HG02943 (cell line): ENCODE data around the gene ZBTB25.
A peak's percentile ranks its signal among the peaks of the same experiment; 100 is the strongest.

Source experiments
- ATAC-seq: cut with Tn5 transposase; IDR thresholded peaks from one replicate; pipeline ENCODE4 v1.9.1; 2021; ENCODE audit warnings: mild to moderate bottlenecking, low read depth, moderate library complexity; ENCODE audit not compliant: unreplicated experiment

Gene ZBTB25

GRCh38 chr14:64516969-64517368 is 13.3 kb upstream of the ZBTB25 start:
- no peak for ATAC-seq

GRCh38 chr14:64515053-64515452 is 11.4 kb upstream of the ZBTB25 start:
- no peak for ATAC-seq

GRCh38 chr14:64513271-64513670 is 9.6 kb upstream of the ZBTB25 start:
- ATAC-seq: no peak

GRCh38 chr14:64510825-64511671 is 7.4 kb upstream of the ZBTB25 start:
- ATAC-seq: no peak

GRCh38 chr14:64509036-64509435 is 5.4 kb upstream of the ZBTB25 start:
- no peak for ATAC-seq

- ATAC-seq: no peak
Observed at GRCh38 chr14:64508215-64508776, 4.7 kb upstream of the ZBTB25 start.

- ATAC-seq: no peak
Observed at GRCh38 chr14:64507376-64508156, 3.9 kb upstream of the ZBTB25 start.

- no peak for ATAC-seq
Observed at GRCh38 chr14:64506721-64507120, 3.1 kb upstream of the ZBTB25 start.

- ATAC-seq: peak; percentile 33
Observed at GRCh38 chr14:64504897-64505794, 1.5 kb upstream of the ZBTB25 start.

- ATAC-seq: peak; percentile 28
Observed at GRCh38 chr14:64504310-64504896, 765 bp upstream of the ZBTB25 start, which contains the start of gene ZBTB1. Gene ZBTB1, plus strand, starts transcription at chr14:64504770. Its CDS starts 16,735 bp downstream, at chr14:64521505.

GRCh38 chr14:64502887-64503433 is 678 bp downstream of the ZBTB25 start:
- ATAC-seq: no peak

- no peak for ATAC-seq
Observed at GRCh38 chr14:64502456-64502855, 1.2 kb downstream of the ZBTB25 start.

- no peak for ATAC-seq
Observed at GRCh38 chr14:64501411-64502171, 2.0 kb downstream of the ZBTB25 start.

- ATAC-seq: no peak
Observed at GRCh38 chr14:64500088-64500487, 3.5 kb downstream of the ZBTB25 start.

GRCh38 chr14:64496764-64497163 is 6.9 kb downstream of the ZBTB25 start:
- no peak for ATAC-seq

GRCh38 chr14:64495252-64495651 is 8.4 kb downstream of the ZBTB25 start:
- ATAC-seq: no peak

GRCh38 chr14:64493455-64493854 is 10.2 kb downstream of the ZBTB25 start:
- ATAC-seq: no peak

- no peak for ATAC-seq
Observed at GRCh38 chr14:64491637-64492036, 12.0 kb downstream of the ZBTB25 start.

- no peak for ATAC-seq
Observed at GRCh38 chr14:64488590-64489099, 15.0 kb downstream of the ZBTB25 start.
